WTC11 (cell line): ENCODE results near the gene FOXP1. TPM values are rescaled to one million over a fixed set of nuclear protein-coding genes. Genes with fewer than 3 reads are reported as not detected.
A peak's percentile ranks its signal among the peaks of the same experiment; 100 is the strongest.

Source experiments
- ATAC-seq: fragments of 200-7000 bp; cut with Tn5 transposase; 2 replicates; pipeline ENCODE4 v1.10.0; 2021; ENCODE audit warnings: mild to moderate bottlenecking, moderate library complexity
- CTCF ChIA-PET: fragments of 300-600 bp; sonication (Branson Sonifier 250); formaldehyde crosslinking; loops from one replicate; lab custom pipeline; 2021; ENCODE audit warnings: antibody characterized with exemption; lab: Charles Lee
- POLR2A ChIA-PET: fragments of 350-600 bp; sonication (Branson Sonifier 250); formaldehyde crosslinking; loops from one replicate; lab custom pipeline; 2021; ENCODE audit warnings: antibody characterized with exemption; lab: Charles Lee
- DNase-seq: peaks from one replicate; pipeline ENCODE4 v3.0.0; 2021; ENCODE audit warnings: low spot score
- H3K27ac Mint-ChIP-seq: 2 replicates; pipeline ENCODE4 v1.8.0; 2021; ENCODE audit warnings: mixed read lengths
- H3K27me3 Mint-ChIP-seq: 2 replicates; pipeline ENCODE4 v1.8.0; 2021; ENCODE audit warnings: low read depth, mild to moderate bottlenecking, moderate library complexity, mixed read lengths
- H3K36me3 Mint-ChIP-seq: 2 replicates; pipeline ENCODE4 v1.8.0; 2021; ENCODE audit warnings: mixed read lengths
- H3K4me1 Mint-ChIP-seq: 2 replicates; pipeline ENCODE4 v1.8.0; 2022; ENCODE audit warnings: mixed read lengths
- H3K4me3 Mint-ChIP-seq: 2 replicates; pipeline ENCODE4 v1.8.0; 2021; ENCODE audit warnings: mild to moderate bottlenecking, moderate library complexity, mixed read lengths
- H3K9me3 Mint-ChIP-seq: 2 replicates; pipeline ENCODE4 v1.8.0; 2021; ENCODE audit warnings: mixed read lengths
- ARID4B ChIP-seq: sonication (generic); formaldehyde crosslinking; IDR thresholded peaks from 2 replicates; pipeline ENCODE4 v1.8.0; 2023; ENCODE audit warnings: missing genetic modification reagents, mild to moderate bottlenecking, borderline replicate concordance
- E2F4 ChIP-seq: sonication (generic); formaldehyde crosslinking; IDR thresholded peaks from 2 replicates; pipeline ENCODE4 v1.8.1; 2022; ENCODE audit warnings: low read depth, mild to moderate bottlenecking, moderate library complexity, missing genetic modification reagents, borderline replicate concordance
- ERG ChIP-seq: fragments of 250-450 bp; sonication (Bioruptor Pico); IDR thresholded peaks from 2 replicates; pipeline ENCODE4 v1.8.0; 2021; ENCODE audit warnings: mild to moderate bottlenecking
- ETV6 ChIP-seq: sonication (generic); formaldehyde crosslinking; IDR thresholded peaks from 2 replicates; pipeline ENCODE4 v1.8.1; 2022; ENCODE audit warnings: mild to moderate bottlenecking, missing genetic modification reagents
- FOXJ3 ChIP-seq: sonication (generic); formaldehyde crosslinking; IDR thresholded peaks from 2 replicates; pipeline ENCODE4 v1.9.0; 2021; ENCODE audit warnings: missing genetic modification reagents, mild to moderate bottlenecking, borderline replicate concordance
- KAT7 ChIP-seq: sonication (generic); formaldehyde crosslinking; IDR thresholded peaks from 2 replicates; pipeline ENCODE4 v1.8.1; 2023; ENCODE audit warnings: missing genetic modification reagents, mild to moderate bottlenecking, borderline replicate concordance
- MXD4 ChIP-seq: fragments of 250-450 bp; sonication (Bioruptor Pico); IDR thresholded peaks from 2 replicates; pipeline ENCODE4 v1.8.0; 2021; ENCODE audit warnings: mild to moderate bottlenecking, moderate library complexity, borderline replicate concordance
- MYBL2 ChIP-seq: sonication (generic); formaldehyde crosslinking; IDR thresholded peaks from 2 replicates; pipeline ENCODE4 v1.8.1; 2023; ENCODE audit warnings: mild to moderate bottlenecking, moderate library complexity, missing genetic modification reagents
- NFYB ChIP-seq: sonication (generic); formaldehyde crosslinking; conservative IDR thresholded peaks from 2 replicates; pipeline ENCODE4 v1.8.0; 2022; ENCODE audit warnings: low read depth, missing genetic modification reagents
- PRDM15 ChIP-seq: sonication (generic); formaldehyde crosslinking; IDR thresholded peaks from 2 replicates; pipeline ENCODE4 v1.8.0; 2022; ENCODE audit warnings: missing genetic modification reagents
- ZNF138 ChIP-seq: sonication (generic); formaldehyde crosslinking; conservative IDR thresholded peaks from 2 replicates; pipeline ENCODE4 v1.8.1; 2022; ENCODE audit warnings: mild to moderate bottlenecking, moderate library complexity, missing genetic modification reagents
- ZNF263 ChIP-seq: sonication (generic); formaldehyde crosslinking; IDR thresholded peaks from 2 replicates; pipeline ENCODE4 v1.8.1; 2022; ENCODE audit warnings: low read depth, mild to moderate bottlenecking, moderate library complexity, missing genetic modification reagents
- ZNF317 ChIP-seq: sonication (generic); formaldehyde crosslinking; IDR thresholded peaks from 2 replicates; pipeline ENCODE4 v1.8.1; 2023; ENCODE audit warnings: low read depth, mild to moderate bottlenecking, moderate library complexity, missing genetic modification reagents, borderline replicate concordance
- ZNF396 ChIP-seq: fragments of 250-450 bp; sonication (Bioruptor Pico); IDR thresholded peaks from 2 replicates; pipeline ENCODE4 v1.8.0; 2021; ENCODE audit warnings: mild to moderate bottlenecking, moderate library complexity, borderline replicate concordance
- ZNF423 ChIP-seq: fragments of 250-450 bp; sonication (Bioruptor Pico); IDR thresholded peaks from 2 replicates; pipeline ENCODE4 v2.1.2; 2022; ENCODE audit warnings: mild to moderate bottlenecking, moderate library complexity
- ZNF671 ChIP-seq: fragments of 250-450 bp; sonication (Bioruptor Pico); IDR thresholded peaks from 2 replicates; pipeline ENCODE4 v1.8.0; 2021; ENCODE audit warnings: mild to moderate bottlenecking
- ZSCAN18 ChIP-seq: fragments of 250-450 bp; sonication (Bioruptor Pico); IDR thresholded peaks from 2 replicates; pipeline ENCODE4 v2.1.2; 2022; ENCODE audit warnings: mild to moderate bottlenecking, moderate library complexity
- total RNA-seq: library from RNA; stranded (reverse); gene quantifications from 3 replicates; pipeline ENCODE4 v1.2.3, GENCODE V29; 2021
- TF ChIP-seq, protein P1 (sequence below): fragments of 250-450 bp; sonication (Bioruptor Pico); conservative IDR thresholded peaks from 2 replicates; pipeline ENCODE4 v1.9.0; 2021; ENCODE audit warnings: mild to moderate bottlenecking
- TF ChIP-seq, protein P2 (sequence below): sonication (generic); formaldehyde crosslinking; IDR thresholded peaks from 2 replicates; pipeline ENCODE4 v1.8.1; 2022; ENCODE audit warnings: mild to moderate bottlenecking, moderate library complexity, missing genetic modification reagents
- TF ChIP-seq, protein P3 (sequence below): sonication (generic); formaldehyde crosslinking; IDR thresholded peaks from 2 replicates; pipeline ENCODE4 v1.8.1; 2023; ENCODE audit warnings: mild to moderate bottlenecking, missing genetic modification reagents, moderate library complexity

FOXP1 gene
- total RNA-seq, 1 experiment from 2014 or later, result 25.8 TPM

GRCh38 chr3:71134521-71134920 is 449.0 kb downstream of the FOXP1 start:
- no peak overlapping the region for H3K4me3 Mint-ChIP-seq
- ChIA-PET CTCF (no interaction called here), POLR2A (no interaction called here)
- DNase-seq, result no peak
- H3K4me1 Mint-ChIP-seq, result peaks cover 84% of the 10 kb centered on the region
- H3K36me3 Mint-ChIP-seq, result no peaks in the 10 kb centered on the region
- H3K27me3 Mint-ChIP-seq, result no peaks in the 10 kb centered on the region
- no peak for ATAC-seq
- H3K27ac Mint-ChIP-seq, result no peak overlapping the region
- TF ChIP-seq, protein P1, sequence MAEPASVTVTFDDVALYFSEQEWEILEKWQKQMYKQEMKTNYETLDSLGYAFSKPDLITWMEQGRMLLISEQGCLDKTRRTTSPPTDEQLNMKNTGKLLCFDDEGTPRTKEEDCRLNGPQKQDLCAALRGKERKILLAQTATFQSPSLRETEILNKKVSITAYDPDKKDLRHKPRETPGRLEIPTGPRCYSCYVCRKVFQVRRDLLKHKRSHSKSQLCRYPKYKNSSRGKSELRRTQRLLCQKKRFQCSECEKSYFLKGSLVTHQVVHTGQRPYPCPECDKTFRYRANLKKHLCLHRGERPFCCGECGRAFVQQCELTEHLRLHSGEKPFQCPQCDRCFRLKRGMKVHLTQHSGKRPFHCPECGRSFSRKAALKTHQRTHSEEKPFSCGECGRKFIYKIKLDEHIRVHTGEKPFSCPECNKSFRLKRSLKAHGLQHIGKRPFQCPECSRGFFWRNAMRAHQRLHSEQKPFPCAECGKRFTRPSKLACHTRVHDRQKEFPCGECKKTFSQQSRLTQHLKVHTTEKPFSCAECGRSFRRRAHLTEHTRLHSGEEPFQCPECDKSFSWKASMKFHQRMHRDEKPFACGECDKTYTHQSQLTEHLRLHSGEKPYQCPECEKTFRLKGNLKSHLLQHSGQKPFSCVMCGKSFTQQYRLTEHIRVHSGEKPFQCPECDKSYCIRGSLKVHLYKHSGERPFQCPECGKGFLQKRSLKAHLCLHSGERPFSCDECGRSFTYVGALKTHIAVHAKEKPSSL (CRISPR knock-in tag), result no peak
- TF ChIP-seq ZNF138 (CRISPR knock-in tag) (no peak), PRDM15 (CRISPR knock-in tag) (no peak), ARID4B (CRISPR knock-in tag) (no peak), ZNF396 (no peak), FOXJ3 (CRISPR knock-in tag) (no peak), ETV6 (CRISPR knock-in tag) (no peak), ZSCAN18 (CRISPR knock-in tag) (no peak), ZNF317 (no peak)
- TF ChIP-seq, protein P2, sequence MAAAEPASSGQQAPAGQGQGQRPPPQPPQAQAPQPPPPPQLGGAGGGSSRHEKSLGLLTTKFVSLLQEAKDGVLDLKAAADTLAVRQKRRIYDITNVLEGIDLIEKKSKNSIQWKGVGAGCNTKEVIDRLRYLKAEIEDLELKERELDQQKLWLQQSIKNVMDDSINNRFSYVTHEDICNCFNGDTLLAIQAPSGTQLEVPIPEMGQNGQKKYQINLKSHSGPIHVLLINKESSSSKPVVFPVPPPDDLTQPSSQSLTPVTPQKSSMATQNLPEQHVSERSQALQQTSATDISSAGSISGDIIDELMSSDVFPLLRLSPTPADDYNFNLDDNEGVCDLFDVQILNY (CRISPR knock-in tag), result no peak
- no peaks in the 10 kb centered on the region for H3K9me3 Mint-ChIP-seq

GRCh38 chr3:71133865-71134264 is 449.7 kb downstream of the FOXP1 start:
- Mint-ChIP-seq H3K27me3 (no peaks in the 10 kb centered on the region), H3K27ac (peak overlapping the region; percentile 79; the same call in 1 of the 2 replicates), H3K4me1 (peaks cover 88% of the 10 kb centered on the region), H3K4me3 (no peak overlapping the region), H3K36me3 (no peaks in the 10 kb centered on the region), H3K9me3 (no peaks in the 10 kb centered on the region)
- ATAC-seq (no peak), DNase-seq (no peak)
- ChIA-PET CTCF (no interaction called here), POLR2A (no interaction called here)
- TF ChIP-seq ZNF671 (CRISPR knock-in tag), result no peak
- no peak for TF ChIP-seq ZNF263
- TF ChIP-seq E2F4 (CRISPR knock-in tag), result no peak
- TF ChIP-seq ERG (CRISPR knock-in tag), result no peak
- TF ChIP-seq MYBL2, result no peak
- TF ChIP-seq, protein P3, sequence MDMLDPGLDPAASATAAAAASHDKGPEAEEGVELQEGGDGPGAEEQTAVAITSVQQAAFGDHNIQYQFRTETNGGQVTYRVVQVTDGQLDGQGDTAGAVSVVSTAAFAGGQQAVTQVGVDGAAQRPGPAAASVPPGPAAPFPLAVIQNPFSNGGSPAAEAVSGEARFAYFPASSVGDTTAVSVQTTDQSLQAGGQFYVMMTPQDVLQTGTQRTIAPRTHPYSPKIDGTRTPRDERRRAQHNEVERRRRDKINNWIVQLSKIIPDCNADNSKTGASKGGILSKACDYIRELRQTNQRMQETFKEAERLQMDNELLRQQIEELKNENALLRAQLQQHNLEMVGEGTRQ (CRISPR knock-in tag), result no peak
- TF ChIP-seq MXD4 (CRISPR knock-in tag), result no peak
- no peak for TF ChIP-seq ZNF423 (CRISPR knock-in tag)
- no peak for TF ChIP-seq KAT7 (CRISPR knock-in tag)
- TF ChIP-seq NFYB (CRISPR knock-in tag), result no peak
